GF-D8 (cell line): ENCODE measurements around the gene CNTN5.

Experiments used
- DNase-seq: peaks from one replicate; lab custom pipeline; 2025; lab: John Stamatoyannopoulos, UW

Gene CNTN5

GRCh38 chr11:100094121-100094865 is 1073.5 kb downstream of the CNTN5 start:
- DNase-seq: no peak

- no peak for DNase-seq
These were observed 1075.1 kb downstream of the CNTN5 start for GRCh38 chr11:100095809-100096208.

GRCh38 chr11:100098560-100098959 is 1077.8 kb downstream of the CNTN5 start:
- no peak for DNase-seq

- DNase-seq: no peak
These were observed 1084.7 kb downstream of the CNTN5 start for GRCh38 chr11:100105255-100105981.

- no peak for DNase-seq
These were observed 1085.2 kb downstream of the CNTN5 start for GRCh38 chr11:100105982-100106358.

- DNase-seq: no peak
These were observed 1098.4 kb downstream of the CNTN5 start for GRCh38 chr11:100119176-100119575.

GRCh38 chr11:100133114-100133513 is 1112.4 kb downstream of the CNTN5 start:
- no peak for DNase-seq

GRCh38 chr11:100141201-100141600 is 1120.5 kb downstream of the CNTN5 start:
- DNase-seq: no peak

- DNase-seq: no peak
These were observed 1131.2 kb downstream of the CNTN5 start for GRCh38 chr11:100151944-100152343.

GRCh38 chr11:100152766-100153165 is 1132.0 kb downstream of the CNTN5 start:
- no peak for DNase-seq

GRCh38 chr11:100163471-100163870 is 1142.7 kb downstream of the CNTN5 start:
- DNase-seq: no peak

GRCh38 chr11:100174881-100175280 is 1154.1 kb downstream of the CNTN5 start:
- DNase-seq: no peak

GRCh38 chr11:100176456-100176855 is 1155.7 kb downstream of the CNTN5 start:
- no peak for DNase-seq

GRCh38 chr11:100177651-100178050 is 1156.9 kb downstream of the CNTN5 start:
- no peak for DNase-seq

- DNase-seq: no peak
These were observed 1161.6 kb downstream of the CNTN5 start for GRCh38 chr11:100182350-100182749.

GRCh38 chr11:100182927-100183326 is 1162.2 kb downstream of the CNTN5 start:
- DNase-seq: no peak

- DNase-seq: no peak
These were observed 1164.8 kb downstream of the CNTN5 start for GRCh38 chr11:100185588-100185987.

- DNase-seq: no peak
These were observed 1167.5 kb downstream of the CNTN5 start for GRCh38 chr11:100188137-100188783.

- no peak for DNase-seq
These were observed 1169.6 kb downstream of the CNTN5 start for GRCh38 chr11:100190395-100190794.

- no peak for DNase-seq
These were observed 1171.4 kb downstream of the CNTN5 start for GRCh38 chr11:100192181-100192580.

GRCh38 chr11:100203789-100204188 is 1183.0 kb downstream of the CNTN5 start:
- DNase-seq: no peak

- DNase-seq: no peak
These were observed 1185.2 kb downstream of the CNTN5 start for GRCh38 chr11:100205926-100206325.

- DNase-seq: no peak
These were observed 1187.5 kb downstream of the CNTN5 start for GRCh38 chr11:100208207-100208606.
